ENCODE results near the gene NOC3L.

The NOC3L gene, protein sequence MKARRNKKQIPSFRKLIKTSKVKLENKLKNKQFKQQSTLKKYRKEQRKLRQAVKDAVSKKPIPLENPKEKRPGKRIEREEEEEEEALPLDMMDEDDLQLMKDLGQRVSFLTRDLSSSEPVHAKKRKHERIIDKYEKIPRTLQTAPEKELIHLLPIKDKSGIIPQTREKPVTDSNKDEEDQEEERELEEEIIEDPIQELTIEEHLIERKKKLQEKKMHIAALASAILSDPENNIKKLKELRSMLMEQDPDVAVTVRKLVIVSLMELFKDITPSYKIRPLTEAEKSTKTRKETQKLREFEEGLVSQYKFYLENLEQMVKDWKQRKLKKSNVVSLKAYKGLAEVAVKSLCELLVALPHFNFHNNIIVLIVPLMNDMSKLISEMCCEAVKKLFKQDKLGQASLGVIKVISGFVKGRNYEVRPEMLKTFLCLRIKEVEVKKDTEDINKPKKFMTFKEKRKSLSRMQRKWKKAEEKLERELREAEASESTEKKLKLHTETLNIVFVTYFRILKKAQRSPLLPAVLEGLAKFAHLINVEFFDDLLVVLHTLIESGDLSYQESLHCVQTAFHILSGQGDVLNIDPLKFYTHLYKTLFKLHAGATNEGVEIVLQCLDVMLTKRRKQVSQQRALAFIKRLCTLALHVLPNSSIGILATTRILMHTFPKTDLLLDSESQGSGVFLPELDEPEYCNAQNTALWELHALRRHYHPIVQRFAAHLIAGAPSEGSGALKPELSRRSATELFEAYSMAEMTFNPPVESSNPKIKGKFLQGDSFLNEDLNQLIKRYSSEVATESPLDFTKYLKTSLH

DNA sequence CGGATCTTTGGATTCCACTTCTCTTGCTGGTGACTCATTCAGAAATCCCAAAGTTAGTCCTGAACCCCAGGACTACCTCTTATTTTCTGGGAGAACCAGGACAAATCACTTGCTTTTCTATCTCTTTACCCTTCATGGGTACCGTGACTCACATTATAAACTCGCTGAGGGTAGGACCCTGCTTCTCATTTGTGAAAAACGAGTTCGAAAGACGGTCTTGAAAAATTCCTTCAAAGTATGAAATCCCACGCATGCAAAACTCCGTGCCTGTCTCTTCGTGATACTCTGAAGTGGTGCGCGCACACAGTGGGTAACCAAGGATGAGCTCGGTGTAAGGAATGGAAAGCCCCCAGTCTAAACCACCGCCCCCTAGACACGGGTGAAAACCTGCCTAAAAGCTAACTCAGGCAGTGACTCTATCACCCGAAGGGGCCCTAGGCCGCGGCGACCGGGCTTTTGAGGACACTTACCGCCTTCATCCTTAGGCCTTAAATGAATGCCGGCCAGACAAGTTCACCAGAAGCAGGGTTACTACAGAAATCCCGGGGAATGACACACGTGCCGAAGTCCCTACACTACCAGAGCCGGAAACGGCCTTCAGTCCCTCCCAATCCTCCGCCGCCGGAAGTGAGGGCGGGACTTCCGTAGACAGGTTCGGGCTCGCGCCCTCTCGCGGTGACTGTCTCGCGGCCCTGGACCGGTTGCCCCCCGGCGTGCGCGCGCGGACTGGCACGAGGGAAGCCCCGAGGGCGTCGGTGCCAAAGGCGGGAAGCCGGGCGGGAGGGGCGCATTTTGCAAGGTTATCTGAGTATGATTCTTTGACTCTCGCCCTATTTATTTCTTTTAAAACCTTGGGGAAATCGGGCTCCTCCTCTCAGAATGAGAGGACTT, at the start of gene NOC3L:
NOC3L (minus strand) TSS at position 580 of the 891 bp plus-strand sequence; CDS start at position 479, 101 bp downstream.
- TF ChIP-seq, protein P1, sequence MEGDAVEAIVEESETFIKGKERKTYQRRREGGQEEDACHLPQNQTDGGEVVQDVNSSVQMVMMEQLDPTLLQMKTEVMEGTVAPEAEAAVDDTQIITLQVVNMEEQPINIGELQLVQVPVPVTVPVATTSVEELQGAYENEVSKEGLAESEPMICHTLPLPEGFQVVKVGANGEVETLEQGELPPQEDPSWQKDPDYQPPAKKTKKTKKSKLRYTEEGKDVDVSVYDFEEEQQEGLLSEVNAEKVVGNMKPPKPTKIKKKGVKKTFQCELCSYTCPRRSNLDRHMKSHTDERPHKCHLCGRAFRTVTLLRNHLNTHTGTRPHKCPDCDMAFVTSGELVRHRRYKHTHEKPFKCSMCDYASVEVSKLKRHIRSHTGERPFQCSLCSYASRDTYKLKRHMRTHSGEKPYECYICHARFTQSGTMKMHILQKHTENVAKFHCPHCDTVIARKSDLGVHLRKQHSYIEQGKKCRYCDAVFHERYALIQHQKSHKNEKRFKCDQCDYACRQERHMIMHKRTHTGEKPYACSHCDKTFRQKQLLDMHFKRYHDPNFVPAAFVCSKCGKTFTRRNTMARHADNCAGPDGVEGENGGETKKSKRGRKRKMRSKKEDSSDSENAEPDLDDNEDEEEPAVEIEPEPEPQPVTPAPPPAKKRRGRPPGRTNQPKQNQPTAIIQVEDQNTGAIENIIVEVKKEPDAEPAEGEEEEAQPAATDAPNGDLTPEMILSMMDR (conservative IDR thresholded peaks at IDR 0.05; ENCODE audit: low read depth, low read length) = peak; percentile 59
- H3K4me3 ChIP-seq (ENCODE audit: low read depth, low read length) = peak within 1 kb of the TSS; percentile 87
- DNase-seq (ENCODE audit: low read depth) = peak; percentile 96

DNA sequence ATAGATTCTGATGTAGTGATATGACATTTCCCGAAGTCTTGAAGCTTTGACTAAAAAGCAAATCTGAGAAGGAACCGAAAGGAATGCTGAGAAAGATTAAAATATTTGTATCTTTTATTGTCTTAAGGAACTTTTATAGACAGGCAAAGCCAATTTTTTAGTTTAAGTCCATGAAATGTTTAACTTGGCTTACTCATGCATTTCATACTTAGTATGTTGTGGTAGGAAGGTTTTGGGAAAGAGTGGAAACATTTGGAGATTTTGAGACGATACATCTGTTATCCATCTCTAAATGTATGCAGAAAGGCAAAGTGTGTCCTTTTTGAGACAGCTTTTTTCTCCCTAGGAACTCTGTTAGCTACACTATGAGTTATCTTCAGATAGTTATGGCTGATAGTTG, 49.7 kb upstream of the NOC3L start:
- no peak for DNase-seq (ENCODE audit: low read depth)
- H3K4me3 ChIP-seq (ENCODE audit: low read depth, low read length) = no peak overlapping the region
- TF ChIP-seq, protein P1 (conservative IDR thresholded peaks at IDR 0.05; ENCODE audit: low read depth, low read length) = no peak

DNA sequence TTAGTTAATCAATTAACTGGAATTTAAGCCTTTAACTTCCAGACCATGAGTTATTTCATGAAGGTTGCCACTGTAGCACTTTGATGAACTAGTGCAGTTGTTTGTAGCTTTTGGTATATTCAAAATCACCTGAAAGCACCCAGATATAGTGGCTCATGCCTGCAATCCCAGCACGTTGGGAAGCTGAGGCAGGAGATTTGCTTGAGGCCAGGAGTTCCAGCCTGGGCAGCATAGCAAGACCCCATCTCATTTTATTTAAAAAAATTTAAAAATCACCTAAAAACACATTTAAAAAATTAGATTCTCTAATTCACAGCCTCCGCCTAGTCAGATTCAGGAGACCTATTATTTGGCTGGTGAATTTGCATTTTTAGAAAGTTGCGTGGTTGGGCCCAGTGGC, 48.6 kb upstream of the NOC3L start:
- DNase-seq (ENCODE audit: low read depth) = no peak
- TF ChIP-seq, protein P1 (conservative IDR thresholded peaks at IDR 0.05; ENCODE audit: low read depth, low read length) = no peak
- no peak overlapping the region for H3K4me3 ChIP-seq (ENCODE audit: low read depth, low read length)

DNA sequence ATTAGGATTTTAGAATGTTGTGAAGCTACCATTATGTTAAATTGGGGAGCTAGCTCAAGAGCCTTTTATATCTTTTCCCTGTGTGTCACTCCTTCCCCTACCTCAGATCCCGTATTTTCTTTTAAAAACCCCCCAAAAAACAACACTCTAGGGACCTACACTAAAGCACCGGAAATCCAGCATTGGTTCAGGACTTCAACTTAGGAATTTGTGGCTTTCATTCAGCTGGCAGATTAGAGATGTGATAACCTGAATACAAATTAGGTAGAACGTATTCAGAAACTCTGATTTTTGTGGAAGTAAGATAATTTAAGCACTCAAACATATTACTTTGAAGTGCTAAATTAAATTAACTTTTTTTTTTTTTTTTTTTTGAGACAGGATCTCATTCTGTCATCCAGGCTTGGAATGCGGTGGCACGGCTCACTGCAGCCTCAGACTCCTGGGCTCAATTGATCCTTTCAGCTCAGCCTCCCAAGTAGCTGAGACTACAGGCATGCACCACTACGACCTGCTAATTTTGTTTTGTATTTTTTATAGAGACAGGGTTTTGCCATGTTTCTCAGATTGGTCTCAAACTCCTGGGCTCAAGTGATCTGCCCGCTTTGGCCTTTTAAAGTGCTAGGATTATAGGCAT, 46.4 kb upstream of the NOC3L start:
- DNase-seq (ENCODE audit: low read depth) = no peak
- TF ChIP-seq, protein P1 (conservative IDR thresholded peaks at IDR 0.05; ENCODE audit: low read depth, low read length) = no peak
- no peak overlapping the region for H3K4me3 ChIP-seq (ENCODE audit: low read depth, low read length)

DNA sequence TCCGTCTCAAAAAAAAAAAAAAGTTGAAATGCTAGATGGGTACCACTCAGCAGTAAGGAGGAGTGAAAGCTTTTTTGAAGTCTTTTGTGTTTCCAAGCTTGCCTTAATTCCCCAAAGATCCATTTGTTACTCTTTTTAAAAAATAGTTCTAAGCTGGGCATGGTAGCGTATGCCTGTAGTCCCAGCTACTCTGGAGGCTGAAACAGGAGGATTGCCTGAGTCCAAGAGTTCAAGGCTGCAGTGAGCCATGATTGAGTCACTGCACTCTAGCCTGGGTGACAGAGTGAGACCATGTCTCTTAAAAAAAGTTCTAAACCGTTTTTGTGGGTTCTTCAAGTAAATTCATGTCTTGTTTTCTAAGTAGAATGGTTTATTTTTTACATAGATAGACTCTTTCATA, 44.9 kb upstream of the NOC3L start:
- TF ChIP-seq, protein P1 (conservative IDR thresholded peaks at IDR 0.05; ENCODE audit: low read depth, low read length) = no peak
- no peak overlapping the region for H3K4me3 ChIP-seq (ENCODE audit: low read depth, low read length)
- DNase-seq (ENCODE audit: low read depth) = no peak

DNA sequence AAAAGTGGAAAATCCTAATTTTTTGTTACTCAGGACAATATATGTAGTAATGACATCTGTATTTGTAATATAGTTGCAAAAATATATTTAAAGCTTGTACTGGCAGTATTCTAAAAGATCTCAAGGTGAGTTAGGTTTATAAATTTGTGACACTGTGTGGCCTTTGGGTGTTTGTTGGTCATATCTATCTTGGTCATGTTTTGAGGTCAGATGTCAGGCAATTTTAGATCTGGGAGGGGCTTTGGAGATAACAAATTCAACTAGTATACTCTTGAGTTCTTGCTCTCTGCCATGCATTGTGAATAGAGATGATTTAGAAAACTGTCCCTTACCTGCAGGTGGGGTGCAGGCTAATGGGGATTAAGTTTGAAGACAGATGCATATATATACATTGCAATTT, 42.7 kb upstream of the NOC3L start:
- H3K4me3 ChIP-seq (ENCODE audit: low read depth, low read length) = no peak overlapping the region
- DNase-seq (ENCODE audit: low read depth) = no peak
- TF ChIP-seq, protein P1 (conservative IDR thresholded peaks at IDR 0.05; ENCODE audit: low read depth, low read length) = no peak

All from choroid plexus epithelial cell (primary cell).